ENCODE data around the gene KMT2B. TPM values are rescaled to one million over a fixed set of nuclear protein-coding genes. Genes with fewer than 3 reads are reported as not detected.

KMT2B gene
- total and polyA plus RNA-seq, 4 donors, result 8.2 to 42.2 (median 28.5) TPM

DNA sequence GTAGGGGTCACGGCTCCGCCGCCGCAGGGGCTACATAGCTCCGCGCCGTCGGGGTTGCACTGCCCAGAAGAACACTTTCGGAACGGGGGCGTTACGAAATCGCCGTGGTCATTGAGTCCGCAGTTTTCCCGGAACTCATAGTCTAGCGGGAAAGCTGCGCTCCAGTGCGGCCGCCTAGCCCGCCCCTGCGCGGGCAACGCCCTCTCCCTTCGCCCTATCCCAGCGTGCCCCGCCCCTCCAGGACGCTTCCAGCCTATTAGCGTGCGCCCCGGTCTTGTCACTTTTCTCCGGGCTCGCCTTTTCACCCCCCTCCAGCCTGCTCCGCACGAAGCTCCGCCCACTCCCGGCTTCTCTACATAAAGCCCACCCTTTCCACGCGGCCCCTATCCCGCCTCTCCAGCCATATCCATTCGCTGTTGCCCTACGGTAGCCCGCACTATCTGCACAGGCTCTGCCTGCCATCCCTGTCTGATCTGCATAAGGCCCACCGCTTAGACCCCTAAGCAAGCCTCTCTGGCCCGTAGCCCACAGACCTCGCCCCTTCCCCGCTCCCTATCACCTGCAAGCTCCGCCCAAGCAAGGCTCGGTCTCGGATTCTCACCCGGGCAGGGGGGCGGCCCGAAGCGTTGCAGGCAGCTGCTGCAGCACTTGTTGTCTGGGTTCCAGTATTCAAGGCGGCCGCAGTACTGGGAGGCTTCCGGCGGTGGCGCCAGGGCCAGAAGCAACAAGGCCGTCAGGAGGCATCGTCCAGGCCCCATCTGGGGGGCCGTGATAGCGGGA is 22.8 kb downstream of the KMT2B start:
- Histone ChIP-seq H3K36me3 (ENCODE audit: control insufficient read depth, insufficient read depth, low read length) (peaks cover 61% of the 10 kb centered on the region), H3K27ac (ENCODE audit: low read depth, low read length) (peak overlapping the region; percentile 87), H3K4me3 (ENCODE audit: low read depth, low read length) (peak overlapping the region; percentile 61), H3K4me1 (ENCODE audit: control insufficient read depth, insufficient read depth, low read length) (peaks cover 40% of the 10 kb centered on the region), H3K27me3 (ENCODE audit: control insufficient read depth, insufficient read depth, low read length) (no peaks in the 10 kb centered on the region), H3K9me3 (ENCODE audit: control insufficient read depth, insufficient read depth, low read length) (no peaks in the 10 kb centered on the region)
- WGBS (ENCODE audit: insufficient coverage), result 0% methylated on average over 62 of the region's 63 CpGs
- peak; percentile 89 to 99 (median 96) for DNase-seq (ENCODE audit: low read depth in 4 of 6, low spot score in 6 of 6)

DNA sequence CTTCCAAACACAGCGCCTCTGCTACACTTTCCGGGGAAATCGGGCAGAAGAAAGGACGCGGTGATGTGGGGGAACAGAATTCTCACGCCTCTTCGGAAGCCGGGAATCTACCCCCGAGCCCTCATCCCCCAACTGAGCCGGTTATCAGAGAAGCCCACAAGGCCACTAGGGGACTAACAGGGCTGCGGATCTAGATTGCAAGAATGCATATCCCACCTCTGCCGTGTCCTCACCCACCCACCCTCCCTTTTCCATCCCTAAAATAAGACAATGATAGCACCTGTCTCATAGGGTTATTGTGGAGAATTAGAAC is 23.4 kb downstream of the KMT2B start:
- no peak for DNase-seq (ENCODE audit: low read depth in 4 of 6, low spot score in 6 of 6)
- H3K27me3 ChIP-seq (ENCODE audit: control insufficient read depth, insufficient read depth, low read length), result no peaks in the 10 kb centered on the region
- 0% methylated on average over 10 of the region's 12 CpGs for WGBS (ENCODE audit: insufficient coverage)
- peaks cover 57% of the 10 kb centered on the region for H3K36me3 ChIP-seq (ENCODE audit: control insufficient read depth, insufficient read depth, low read length)
- H3K4me1 ChIP-seq (ENCODE audit: control insufficient read depth, insufficient read depth, low read length), result peaks cover 46% of the 10 kb centered on the region
- H3K9me3 ChIP-seq (ENCODE audit: control insufficient read depth, insufficient read depth, low read length), result no peaks in the 10 kb centered on the region
- H3K4me3 ChIP-seq (ENCODE audit: low read depth, low read length), result peak overlapping the region; percentile 61
- peak overlapping the region; percentile 87 for H3K27ac ChIP-seq (ENCODE audit: low read depth, low read length)

DNA sequence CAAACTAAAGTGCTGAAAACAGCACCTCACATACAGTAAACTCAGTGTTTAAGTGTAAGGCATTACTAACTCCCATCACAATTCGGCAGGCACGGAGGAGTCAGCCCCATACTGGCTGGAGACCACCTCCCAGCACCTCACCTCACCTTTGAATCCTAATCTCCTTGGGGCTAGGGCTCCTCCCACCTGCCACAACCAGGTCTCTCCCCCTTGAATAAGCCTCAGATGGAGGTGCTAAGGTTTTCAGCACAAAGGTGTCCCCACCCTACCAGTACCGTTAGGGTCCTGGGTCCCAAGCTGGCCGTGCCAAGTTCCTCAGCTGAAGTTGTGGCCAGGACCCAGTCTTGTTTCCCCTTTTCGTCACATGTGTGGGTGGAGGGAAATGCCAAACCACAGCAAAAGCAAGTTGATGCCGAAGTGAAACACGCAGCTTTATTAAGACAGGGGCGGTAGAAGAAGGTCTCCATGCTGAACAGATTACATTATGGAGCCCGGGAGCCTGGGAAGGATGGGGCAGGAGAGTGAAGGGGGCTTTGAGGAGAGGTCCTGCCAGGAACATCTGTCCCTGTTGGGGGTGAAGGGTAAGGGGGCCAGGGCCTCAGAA is 24.4 kb downstream of the KMT2B start, which contains the start of gene IGFLR1:
Gene IGFLR1 (minus strand): TSS at position 332 of the 604 bp plus-strand sequence. CDS start 1,272 bp downstream, outside the sequence.
- Histone ChIP-seq H3K27me3 (ENCODE audit: control insufficient read depth, insufficient read depth, low read length) (no peaks in the 10 kb centered on the region), H3K4me3 (ENCODE audit: low read depth, low read length) (no peak within 1 kb of the TSS), H3K4me1 (ENCODE audit: control insufficient read depth, insufficient read depth, low read length) (peaks cover 51% of the 10 kb centered on the region), H3K36me3 (ENCODE audit: control insufficient read depth, insufficient read depth, low read length) (peaks cover 47% of the 10 kb centered on the region), H3K9me3 (ENCODE audit: control insufficient read depth, insufficient read depth, low read length) (no peaks in the 10 kb centered on the region), H3K27ac (ENCODE audit: low read depth, low read length) (no peak within 1 kb of the TSS)
- DNase-seq (ENCODE audit: low read depth in 4 of 6, low spot score in 6 of 6), result no peak
- WGBS (ENCODE audit: insufficient coverage), result 86% methylated on average over 8 of the region's 9 CpGs

DNA sequence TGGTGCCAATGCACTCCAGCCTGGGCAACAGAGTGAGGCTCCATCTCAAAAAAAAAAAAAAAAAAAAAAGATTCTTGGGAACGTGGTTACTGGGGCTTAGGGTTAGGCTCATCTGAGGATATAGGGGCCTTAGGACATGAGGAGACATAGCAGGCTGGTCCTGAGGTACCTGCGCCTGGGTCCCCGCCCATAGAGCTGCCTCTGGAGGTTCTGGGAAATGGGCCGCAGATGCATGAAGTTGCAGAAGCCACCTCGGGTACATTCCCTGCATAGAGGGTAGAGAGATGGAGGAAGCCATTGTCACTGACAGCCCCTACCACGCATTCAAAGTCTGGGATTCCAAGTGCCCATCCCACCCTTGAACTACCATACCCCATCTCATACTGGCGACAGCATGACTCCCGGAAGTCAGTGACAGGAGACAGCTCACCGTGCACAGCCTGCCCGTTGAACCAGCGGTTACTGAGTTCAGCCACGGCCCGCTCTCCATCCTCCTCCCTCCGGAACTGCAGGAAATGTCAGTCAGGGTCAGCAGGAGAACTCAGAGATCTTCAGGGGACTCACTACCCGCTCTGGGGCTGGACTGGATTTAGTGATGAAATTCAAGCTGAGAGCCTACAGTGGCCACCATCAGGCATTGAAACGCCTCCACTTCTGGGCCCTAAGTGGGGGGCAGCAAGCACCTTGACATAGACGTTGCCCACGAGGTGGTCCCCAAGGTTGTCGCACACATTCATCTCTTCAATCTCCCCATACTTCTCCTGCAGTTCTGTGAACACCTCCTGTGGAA is 26.0 kb downstream of the KMT2B start:
- Histone ChIP-seq H3K36me3 (ENCODE audit: control insufficient read depth, insufficient read depth, low read length) (peaks cover 34% of the 10 kb centered on the region), H3K4me1 (ENCODE audit: control insufficient read depth, insufficient read depth, low read length) (peaks cover 60% of the 10 kb centered on the region), H3K4me3 (ENCODE audit: low read depth, low read length) (no peak overlapping the region), H3K27ac (ENCODE audit: low read depth, low read length) (peak overlapping the region; percentile 100), H3K9me3 (ENCODE audit: control insufficient read depth, insufficient read depth, low read length) (no peaks in the 10 kb centered on the region), H3K27me3 (ENCODE audit: control insufficient read depth, insufficient read depth, low read length) (no peaks in the 10 kb centered on the region)
- DNase-seq (ENCODE audit: low read depth in 4 of 6, low spot score in 6 of 6), result no peak
- WGBS (ENCODE audit: insufficient coverage), result 88% methylated on average over 17 of the region's 19 CpGs

DNA sequence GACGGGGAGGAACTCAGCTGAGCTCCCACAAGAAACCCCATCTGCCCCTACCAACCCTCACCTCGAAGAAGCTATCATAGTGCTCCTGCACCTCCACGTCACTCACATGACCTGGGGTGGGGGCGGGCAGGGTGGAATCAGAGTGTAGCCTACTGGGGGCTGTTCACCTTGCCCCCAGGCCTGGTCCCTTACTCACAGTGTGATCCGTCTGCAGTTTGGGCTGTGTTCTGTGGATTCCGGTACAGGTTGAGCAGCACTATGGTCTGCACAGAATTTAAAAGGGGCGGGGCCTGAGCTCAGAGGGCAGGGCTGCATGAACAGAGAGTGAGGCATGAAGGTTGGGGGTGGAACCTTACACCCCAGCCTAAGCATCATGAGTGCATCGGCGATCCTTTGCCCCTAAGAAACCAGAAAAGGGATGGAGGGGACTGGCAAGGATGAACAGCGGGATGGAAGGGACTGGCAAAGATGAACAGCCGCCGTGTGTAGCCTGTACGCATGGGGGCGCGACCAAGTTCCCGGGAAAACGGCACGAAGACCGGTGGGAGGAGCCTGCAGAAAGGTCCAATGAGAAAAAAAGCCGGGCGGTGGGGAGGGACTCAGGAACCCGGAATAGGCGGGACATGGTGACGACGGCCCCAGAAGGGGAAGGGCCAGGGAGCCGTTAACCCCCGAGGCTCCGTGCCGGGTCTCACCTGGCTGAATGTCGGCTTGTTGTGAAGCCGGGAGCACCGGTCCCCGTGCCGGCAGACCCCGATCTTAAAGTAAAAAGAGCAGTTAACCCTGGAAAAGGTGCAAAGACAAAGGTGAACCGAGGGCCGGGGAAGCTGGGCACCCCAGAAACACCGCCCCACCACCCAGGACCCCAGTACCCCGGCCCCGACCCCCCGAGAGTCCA is 26.9 kb downstream of the KMT2B start:
- peaks cover 64% of the 10 kb centered on the region for H3K4me1 ChIP-seq (ENCODE audit: control insufficient read depth, insufficient read depth, low read length)
- peak overlapping the region; percentile 100 for H3K27ac ChIP-seq (ENCODE audit: low read depth, low read length)
- H3K36me3 ChIP-seq (ENCODE audit: control insufficient read depth, insufficient read depth, low read length), result peaks cover 26% of the 10 kb centered on the region
- H3K9me3 ChIP-seq (ENCODE audit: control insufficient read depth, insufficient read depth, low read length), result no peaks in the 10 kb centered on the region
- peak overlapping the region; percentile 94 for H3K4me3 ChIP-seq (ENCODE audit: low read depth, low read length)
- DNase-seq (ENCODE audit: low read depth in 4 of 6, low spot score in 6 of 6), result peak; percentile 82 to 99 (median 94)
- under 1% methylated on average over 35 of the region's 41 CpGs for WGBS (ENCODE audit: insufficient coverage)
- no peaks in the 10 kb centered on the region for H3K27me3 ChIP-seq (ENCODE audit: control insufficient read depth, insufficient read depth, low read length)

DNA sequence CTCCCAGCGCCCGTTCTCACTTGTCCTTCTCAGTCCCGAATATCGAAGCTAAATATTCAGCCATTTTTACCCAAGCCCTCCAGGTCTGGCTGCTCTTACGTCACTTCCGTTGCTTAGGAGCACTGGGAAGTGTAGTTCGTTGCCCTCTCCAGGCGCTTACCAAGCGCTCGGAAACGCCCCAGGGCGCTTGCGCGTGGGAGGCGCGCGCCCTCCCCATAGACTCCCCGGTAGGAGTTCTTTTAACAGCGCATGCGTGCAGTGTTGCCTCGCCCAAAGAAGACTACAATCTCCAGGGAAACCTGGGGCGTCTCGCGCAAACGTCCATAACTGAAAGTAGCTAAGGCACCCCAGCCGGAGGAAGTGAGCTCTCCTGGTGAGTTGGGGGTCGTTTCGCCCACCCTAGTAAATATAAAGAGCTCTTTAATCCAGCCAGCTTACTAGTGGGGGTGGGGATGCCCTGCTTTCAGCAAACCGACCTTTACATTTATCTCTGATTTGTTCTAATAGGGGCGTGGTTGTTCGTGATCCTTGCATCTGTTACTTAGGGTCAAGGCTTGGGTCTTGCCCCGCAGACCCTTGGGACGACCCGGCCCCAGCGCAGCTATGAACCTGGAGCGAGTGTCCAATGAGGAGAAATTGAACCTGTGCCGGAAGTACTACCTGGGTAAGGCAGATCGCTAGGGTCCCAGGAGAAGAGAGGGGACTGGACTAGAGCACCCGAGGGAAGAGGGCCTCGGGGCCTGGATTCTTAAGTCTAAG is 27.7 kb downstream of the KMT2B start, which contains the start of the genes PSENEN and U2AF1L4:
Gene PSENEN (plus strand): TSS at position 324 of the 759 bp plus-strand sequence. CDS start 280 bp downstream, at position 604.
Gene U2AF1L4 (minus strand): TSS at position 91 of the 759 bp plus-strand sequence. CDS start 27 bp downstream, at position 64.
- Histone ChIP-seq H3K27ac (ENCODE audit: low read depth, low read length) (peak within 1 kb of the TSS; percentile 100), H3K9me3 (ENCODE audit: control insufficient read depth, insufficient read depth, low read length) (no peaks in the 10 kb centered on the region), H3K4me3 (ENCODE audit: low read depth, low read length) (peak within 1 kb of the TSS; percentile 94), H3K36me3 (ENCODE audit: control insufficient read depth, insufficient read depth, low read length) (peaks cover 29% of the 10 kb centered on the region), H3K27me3 (ENCODE audit: control insufficient read depth, insufficient read depth, low read length) (no peaks in the 10 kb centered on the region), H3K4me1 (ENCODE audit: control insufficient read depth, insufficient read depth, low read length) (peaks cover 60% of the 10 kb centered on the region)
- DNase-seq (ENCODE audit: low read depth in 4 of 6, low spot score in 6 of 6), result peak; percentile 97 to 100 (median 99)
- WGBS (ENCODE audit: insufficient coverage), result under 1% methylated on average over 31 of the region's 40 CpGs

DNA sequence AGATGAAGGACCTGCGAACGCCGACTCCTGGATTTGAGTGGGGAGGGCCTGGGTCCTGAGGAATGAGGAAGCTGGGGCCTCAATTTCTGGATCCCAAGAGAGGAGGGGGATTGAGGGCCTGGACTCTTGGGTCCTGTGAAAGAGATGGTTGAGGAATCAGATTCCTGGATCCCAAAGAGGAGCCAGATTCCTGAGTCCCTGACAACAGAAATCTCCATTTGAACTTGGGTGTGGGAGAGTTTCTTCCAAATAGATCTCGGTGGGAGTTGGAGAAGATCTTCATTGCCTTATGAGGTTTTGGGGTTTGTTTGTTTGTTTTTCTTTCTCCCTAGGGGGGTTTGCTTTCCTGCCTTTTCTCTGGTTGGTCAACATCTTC is 28.3 kb downstream of the KMT2B start:
- H3K4me1 ChIP-seq (ENCODE audit: control insufficient read depth, insufficient read depth, low read length), result peaks cover 54% of the 10 kb centered on the region
- WGBS (ENCODE audit: insufficient coverage), result 5% methylated on average over 3 of the region's 4 CpGs

DNA sequence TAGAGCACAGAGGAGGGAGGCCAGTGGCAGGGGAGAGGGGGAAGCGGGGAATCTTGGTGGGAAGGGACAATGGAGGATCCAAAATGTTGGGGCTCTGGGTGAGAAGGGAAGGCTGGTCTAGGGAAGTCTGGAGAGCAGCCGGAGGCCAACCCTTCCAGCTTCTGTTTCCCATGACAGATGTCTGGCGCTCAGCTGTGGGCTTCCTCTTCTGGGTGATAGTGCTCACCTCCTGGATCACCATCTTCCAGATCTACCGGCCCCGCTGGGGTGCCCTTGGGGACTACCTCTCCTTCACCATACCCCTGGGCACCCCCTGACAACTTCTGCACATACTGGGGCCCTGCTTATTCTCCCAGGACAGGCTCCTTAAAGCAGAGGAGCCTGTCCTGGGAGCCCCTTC is 28.7 kb downstream of the KMT2B start:
- Histone ChIP-seq H3K27ac (ENCODE audit: low read depth, low read length) (no peak overlapping the region), H3K27me3 (ENCODE audit: control insufficient read depth, insufficient read depth, low read length) (no peaks in the 10 kb centered on the region), H3K4me1 (ENCODE audit: control insufficient read depth, insufficient read depth, low read length) (peaks cover 49% of the 10 kb centered on the region), H3K4me3 (ENCODE audit: low read depth, low read length) (no peak overlapping the region), H3K9me3 (ENCODE audit: control insufficient read depth, insufficient read depth, low read length) (no peaks in the 10 kb centered on the region), H3K36me3 (ENCODE audit: control insufficient read depth, insufficient read depth, low read length) (peaks cover 34% of the 10 kb centered on the region)
- no peak for DNase-seq (ENCODE audit: low read depth in 4 of 6, low spot score in 6 of 6)
- WGBS (ENCODE audit: insufficient coverage), result 91% methylated on average over 4 of the region's 5 CpGs

More for the DNA sequence above, 28.3 kb downstream of the KMT2B start:
- no peak for DNase-seq (ENCODE audit: low read depth in 4 of 6, low spot score in 6 of 6)
- Histone ChIP-seq H3K27ac (ENCODE audit: low read depth, low read length) (peak overlapping the region; percentile 86), H3K4me3 (ENCODE audit: low read depth, low read length) (peak overlapping the region; percentile 94), H3K9me3 (ENCODE audit: control insufficient read depth, insufficient read depth, low read length) (no peaks in the 10 kb centered on the region), H3K27me3 (ENCODE audit: control insufficient read depth, insufficient read depth, low read length) (no peaks in the 10 kb centered on the region), H3K36me3 (ENCODE audit: control insufficient read depth, insufficient read depth, low read length) (peaks cover 32% of the 10 kb centered on the region)

Data from spinal cord (tissue), 10 donors.